ENCODE data around the gene DAW1. TPM values are rescaled to one million over a fixed set of nuclear protein-coding genes. Genes with fewer than 3 reads are reported as not detected.
A peak's percentile ranks its signal among the peaks of the same experiment; 100 is the strongest.
"Not testable (repeated sequence)": the region's sequence is repeated elsewhere in the genome, so short reads cannot be mapped to it uniquely, and the experiment has no call there.

The DAW1 gene
- total RNA-seq, 1 experiment from 2014 or later = 0.37 TPM

DNA sequence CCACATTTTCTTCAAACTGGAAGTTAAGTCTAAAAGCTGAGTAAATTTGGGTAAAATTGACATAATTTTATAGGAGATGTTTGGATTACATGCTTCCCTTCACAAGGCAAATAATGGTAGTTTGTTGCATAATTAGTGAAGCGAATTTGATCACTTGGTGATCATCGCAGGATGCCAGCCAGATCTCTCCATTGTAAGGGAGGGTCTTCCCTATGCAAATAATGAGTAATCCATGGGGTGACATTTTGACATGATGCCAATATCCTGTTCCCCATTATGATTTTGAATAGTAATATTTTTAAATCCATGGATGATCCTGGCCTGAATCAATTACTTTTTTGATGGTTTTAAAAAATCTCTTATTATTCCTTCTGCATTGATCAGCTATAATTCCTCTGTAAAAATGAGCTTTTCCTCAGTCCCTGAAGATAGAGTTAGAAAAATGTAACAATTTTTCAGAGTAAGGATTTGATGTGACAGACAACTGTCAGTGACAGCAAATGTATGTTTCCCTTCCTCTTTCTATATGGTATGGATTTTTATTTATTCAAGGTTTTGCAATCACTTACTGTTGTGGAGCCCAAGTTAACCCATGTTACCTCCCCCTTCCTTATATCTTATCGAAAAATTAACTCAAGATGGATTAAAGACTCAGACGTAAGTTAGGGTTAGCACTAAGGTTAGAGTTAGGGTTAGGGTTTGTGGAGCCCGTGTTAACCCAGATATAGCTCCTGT, 36.3 kb upstream of the DAW1 start:
- Histone ChIP-seq H2BK12ac (ENCODE audit: insufficient read length, low read depth, low read length) (no peak overlapping the region), H3K79me2 (ENCODE audit: insufficient read depth, low read length) (no peaks in the 10 kb centered on the region), H4K91ac (ENCODE audit: insufficient read length, low read depth, low read length) (no peak overlapping the region), H2AK5ac (ENCODE audit: insufficient read length, low read length) (no peak overlapping the region), H3K4me2 (ENCODE audit: insufficient read depth, insufficient read length, low read length) (no peak overlapping the region), H3T11ph (ENCODE audit: low read length) (no peak overlapping the region), H3K4me1 (ENCODE audit: insufficient read depth, low read length) (no peaks in the 10 kb centered on the region), H2BK120ac (ENCODE audit: low read depth, low read length, poor library complexity, severe bottlenecking) (no peak overlapping the region), H2BK5ac (ENCODE audit: insufficient read length, low read length) (no peak overlapping the region), H4K20me1 (ENCODE audit: control insufficient read depth, insufficient read depth, insufficient read length) (no peaks in the 10 kb centered on the region), H3K4ac (ENCODE audit: low read depth, low read length) (no peak overlapping the region), H3K14ac (ENCODE audit: insufficient read depth, low read length) (no peak overlapping the region), H3K56ac (ENCODE audit: insufficient read length, low read depth, low read length) (no peak overlapping the region), H2BK15ac (ENCODE audit: low read depth, low read length) (no peak overlapping the region), H2AFZ (ENCODE audit: low read length) (no peak overlapping the region), H3K9ac (ENCODE audit: extremely low read depth, insufficient read length, low read length) (no peak overlapping the region), H3K9me3 (ENCODE audit: control insufficient read depth, low read depth, low read length) (no peaks in the 10 kb centered on the region), H3K79me1 (ENCODE audit: insufficient read depth, low read depth, low read length, poor library complexity, severe bottlenecking) (no peaks in the 10 kb centered on the region), H3K27ac (ENCODE audit: insufficient read length, low read depth, low read length) (no peak overlapping the region), H2BK20ac (ENCODE audit: low read depth, low read length, poor library complexity, severe bottlenecking) (no peak overlapping the region), H4K5ac (ENCODE audit: insufficient read length, low read depth, low read length) (no peak overlapping the region), H3K23me2 (ENCODE audit: insufficient read length, low read depth, low read length, poor library complexity, severe bottlenecking) (no peaks in the 10 kb centered on the region), H4K8ac (replicated peaks; ENCODE audit: insufficient read length, low read depth, low read length) (no peak overlapping the region), H3K23ac (ENCODE audit: insufficient read length, low read depth, low read length) (no peak overlapping the region), H3K18ac (ENCODE audit: insufficient read length, low read depth, low read length) (no peak overlapping the region), H3K27me3 (ENCODE audit: insufficient read depth, low read length) (no peaks in the 10 kb centered on the region)
- Mint-ChIP-seq H3K4me3 (no peak overlapping the region), H3K36me3 (ENCODE audit: insufficient read depth in 1 of 3, low read depth in 3 of 3) (no peaks in the 10 kb centered on the region; a peak in 2 of 7 replicates), H3K4me1 (peaks cover 6 to 7% of the 10 kb centered on the region in 2 experiments; a peak in 2 of 4 replicates), H3K27me3 (ENCODE audit: low read depth) (no peaks in the 10 kb centered on the region), H3K9me3 (peaks cover 8 to 9% of the 10 kb centered on the region in 2 experiments; a peak in 4 of 5 replicates), H3K27ac (no peak overlapping the region)
- TF ChIP-seq, protein P1, sequence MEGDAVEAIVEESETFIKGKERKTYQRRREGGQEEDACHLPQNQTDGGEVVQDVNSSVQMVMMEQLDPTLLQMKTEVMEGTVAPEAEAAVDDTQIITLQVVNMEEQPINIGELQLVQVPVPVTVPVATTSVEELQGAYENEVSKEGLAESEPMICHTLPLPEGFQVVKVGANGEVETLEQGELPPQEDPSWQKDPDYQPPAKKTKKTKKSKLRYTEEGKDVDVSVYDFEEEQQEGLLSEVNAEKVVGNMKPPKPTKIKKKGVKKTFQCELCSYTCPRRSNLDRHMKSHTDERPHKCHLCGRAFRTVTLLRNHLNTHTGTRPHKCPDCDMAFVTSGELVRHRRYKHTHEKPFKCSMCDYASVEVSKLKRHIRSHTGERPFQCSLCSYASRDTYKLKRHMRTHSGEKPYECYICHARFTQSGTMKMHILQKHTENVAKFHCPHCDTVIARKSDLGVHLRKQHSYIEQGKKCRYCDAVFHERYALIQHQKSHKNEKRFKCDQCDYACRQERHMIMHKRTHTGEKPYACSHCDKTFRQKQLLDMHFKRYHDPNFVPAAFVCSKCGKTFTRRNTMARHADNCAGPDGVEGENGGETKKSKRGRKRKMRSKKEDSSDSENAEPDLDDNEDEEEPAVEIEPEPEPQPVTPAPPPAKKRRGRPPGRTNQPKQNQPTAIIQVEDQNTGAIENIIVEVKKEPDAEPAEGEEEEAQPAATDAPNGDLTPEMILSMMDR (conservative IDR thresholded peaks at IDR 0.05) = no peak
- DNase-seq = no peak
- no CpG with 5 or more reads among the region's 5 CpGs for WGBS (ENCODE audit: extremely low coverage, insufficient read length, low lambda C conversion rate)

DNA sequence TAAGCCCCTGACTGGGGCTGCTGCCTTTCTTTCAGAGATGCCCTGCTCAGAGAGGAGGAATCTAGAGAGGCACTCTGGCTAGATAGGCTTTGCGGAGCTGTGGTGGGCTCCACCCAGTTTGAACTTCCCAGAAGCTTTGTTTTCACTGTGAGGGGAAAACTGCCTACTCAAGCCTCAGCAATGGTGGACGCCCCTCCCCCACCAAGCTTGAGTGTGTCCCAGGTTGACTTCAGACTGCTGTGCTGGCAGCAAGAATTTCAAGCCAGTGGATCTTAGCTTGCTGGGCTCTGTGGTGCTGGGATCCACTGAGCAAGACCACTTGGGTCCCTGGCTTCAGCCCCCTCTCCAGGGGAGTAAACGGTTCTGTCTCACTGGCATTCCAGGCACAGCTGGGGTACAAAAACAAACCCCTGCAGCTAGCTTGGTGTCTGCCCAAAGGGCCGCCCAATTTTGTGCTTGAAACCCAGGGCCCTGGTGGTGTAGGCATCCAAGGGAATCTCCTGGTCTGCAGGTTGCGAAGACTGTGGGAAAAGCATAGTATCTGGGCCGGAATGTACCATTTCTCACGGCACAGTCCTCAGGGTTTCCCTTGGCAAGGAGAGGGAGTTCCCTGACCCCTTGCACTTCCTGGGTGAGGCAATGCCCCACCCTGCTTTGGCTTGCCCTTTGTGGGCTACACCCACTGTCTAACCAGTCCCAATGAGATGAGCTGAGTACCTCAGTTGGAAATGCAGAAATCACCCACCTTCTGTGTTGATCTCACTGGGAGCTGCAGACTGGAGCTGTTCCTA, 31.9 kb upstream of the DAW1 start:
- H4K20me1 ChIP-seq (ENCODE audit: control insufficient read depth, insufficient read depth, insufficient read length); H2BK120ac ChIP-seq (ENCODE audit: low read depth, low read length, poor library complexity, severe bottlenecking); H3K4ac ChIP-seq (ENCODE audit: low read depth, low read length); H3K23me2 ChIP-seq (ENCODE audit: insufficient read length, low read depth, low read length, poor library complexity, severe bottlenecking); H3K4me1 ChIP-seq (ENCODE audit: insufficient read depth, low read length); H2BK5ac ChIP-seq (ENCODE audit: insufficient read length, low read length); H2AFZ ChIP-seq (ENCODE audit: low read length); H2AK5ac ChIP-seq (ENCODE audit: insufficient read length, low read length); H4K91ac ChIP-seq (ENCODE audit: insufficient read length, low read depth, low read length); H3K4me3 Mint-ChIP-seq; H3K9ac ChIP-seq (ENCODE audit: extremely low read depth, insufficient read length, low read length); H3K9me3 ChIP-seq (ENCODE audit: control insufficient read depth, low read depth, low read length); DNase-seq; H3K27ac ChIP-seq (ENCODE audit: insufficient read length, low read depth, low read length); H3K27me3 ChIP-seq (ENCODE audit: insufficient read depth, low read length); H3K79me1 ChIP-seq (ENCODE audit: insufficient read depth, low read depth, low read length, poor library complexity, severe bottlenecking); H2BK15ac ChIP-seq (ENCODE audit: low read depth, low read length); H3K56ac ChIP-seq (ENCODE audit: insufficient read length, low read depth, low read length); H4K8ac ChIP-seq (replicated peaks; ENCODE audit: insufficient read length, low read depth, low read length); H3K14ac ChIP-seq (ENCODE audit: insufficient read depth, low read length); H3K27me3 Mint-ChIP-seq (ENCODE audit: low read depth); H2BK12ac ChIP-seq (ENCODE audit: insufficient read length, low read depth, low read length); H2BK20ac ChIP-seq (ENCODE audit: low read depth, low read length, poor library complexity, severe bottlenecking); H3K79me2 ChIP-seq (ENCODE audit: insufficient read depth, low read length); H3K23ac ChIP-seq (ENCODE audit: insufficient read length, low read depth, low read length); H4K5ac ChIP-seq (ENCODE audit: insufficient read length, low read depth, low read length); H3K4me2 ChIP-seq (ENCODE audit: insufficient read depth, insufficient read length, low read length); H3T11ph ChIP-seq (ENCODE audit: low read length); H3K9me3 Mint-ChIP-seq; H3K36me3 Mint-ChIP-seq (ENCODE audit: insufficient read depth in 1 of 3, low read depth in 3 of 3); H3K18ac ChIP-seq (ENCODE audit: insufficient read length, low read depth, low read length): not testable (repeated sequence)
- WGBS (ENCODE audit: extremely low coverage, insufficient read length, low lambda C conversion rate) = no CpG with 5 or more reads among the region's 7 CpGs
- H3K27ac Mint-ChIP-seq = 0 out of 7 replicates have a peak overlapping the region, but pooled peaks of 1 of the 3 experiments have one; percentile 70
- H3K4me1 Mint-ChIP-seq = peaks cover 11 to 12% of the 10 kb centered on the region in 2 experiments; a peak in 3 of 4 replicates

All from H9 (cell line).